ENCODE data around the gene RAG1. TPM values are rescaled to one million over a fixed set of nuclear protein-coding genes. Genes with fewer than 3 reads are reported as not detected.
"Not testable (repeated sequence)": the region's sequence is repeated elsewhere in the genome, so short reads cannot be mapped to it uniquely, and the experiment has no call there.

Gene RAG1
- total RNA-seq = under 1 TPM; 0.14 to 0.34 TPM

- Mint-ChIP-seq H3K27ac (no peak within 1 kb of the TSS), H3K4me3 (no peak within 1 kb of the TSS), H3K36me3 (no peaks in the 10 kb centered on the region), H3K27me3 (peaks cover 62% of the 10 kb centered on the region), H3K4me1 (peaks cover 3% of the 10 kb centered on the region), H3K9me3 (no peaks in the 10 kb centered on the region)
- ATAC-seq (ENCODE audit: low read depth) (no peak), DNase-seq (no peak)
- POLR2A ChIA-PET = no interaction called here
These were observed at the start of gene RAG1 for GRCh38 chr11:36567694-36568093. Gene RAG1 (plus strand): TSS chr11:36568007. CDS start chr11:36573305, 5,298 bp downstream.

GRCh38 chr11:36530840-36531239 lies 37.0 kb upstream of the RAG1 start:
- ATAC-seq (ENCODE audit: low read depth) (no peak), DNase-seq (no peak)
- H3K4me3 Mint-ChIP-seq = no peak overlapping the region
- no peaks in the 10 kb centered on the region for H3K9me3 Mint-ChIP-seq
- no peaks in the 10 kb centered on the region for H3K36me3 Mint-ChIP-seq
- POLR2A ChIA-PET = no interaction called here
- H3K27me3 Mint-ChIP-seq = peaks cover 28% of the 10 kb centered on the region
- H3K4me1 Mint-ChIP-seq = no peaks in the 10 kb centered on the region
- H3K27ac Mint-ChIP-seq = no peak overlapping the region

- POLR2A ChIA-PET = no interaction called here
- Mint-ChIP-seq H3K27ac (no peak overlapping the region), H3K4me1 (no peaks in the 10 kb centered on the region), H3K27me3 (peaks cover 28% of the 10 kb centered on the region), H3K9me3 (no peaks in the 10 kb centered on the region), H3K36me3 (no peaks in the 10 kb centered on the region), H3K4me3 (no peak overlapping the region)
- ATAC-seq (ENCODE audit: low read depth) (no peak), DNase-seq (no peak)
These were observed 34.7 kb upstream of the RAG1 start for GRCh38 chr11:36532941-36533601.

DNA sequence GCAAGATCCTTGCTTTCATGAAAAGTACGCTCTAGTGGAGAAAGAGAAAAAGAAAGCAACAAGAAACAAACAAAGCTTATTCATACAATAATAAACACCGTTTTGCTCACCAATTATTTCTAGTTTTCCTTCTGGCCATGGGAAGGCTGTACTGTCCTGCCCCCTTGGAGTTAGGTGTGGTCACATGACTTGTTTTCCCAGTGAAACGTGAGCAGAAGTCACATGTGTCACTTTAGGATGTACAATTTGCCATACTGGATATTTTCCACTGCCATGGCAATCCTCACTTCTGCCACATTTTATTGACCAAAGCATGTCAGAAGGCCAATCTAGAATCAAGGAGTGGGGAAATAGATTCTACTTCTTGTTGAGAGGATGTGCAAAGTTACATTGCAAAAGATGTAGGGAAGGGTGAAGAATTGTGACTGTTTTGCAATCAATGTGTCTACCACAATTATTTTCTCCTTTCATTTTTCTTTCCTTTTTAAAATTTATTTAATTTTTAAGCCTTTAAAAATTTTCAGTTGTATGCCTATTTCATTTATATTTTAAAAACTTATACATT lies 33.4 kb upstream of the RAG1 start:
- POLR2A ChIA-PET = no interaction called here
- no peak for ATAC-seq (ENCODE audit: low read depth)
- H3K27me3 Mint-ChIP-seq = peaks cover 24% of the 10 kb centered on the region
- no peak for DNase-seq
- no peak overlapping the region for H3K27ac Mint-ChIP-seq
- no peak overlapping the region for H3K4me3 Mint-ChIP-seq
- no peaks in the 10 kb centered on the region for H3K4me1 Mint-ChIP-seq
- no peaks in the 10 kb centered on the region for H3K36me3 Mint-ChIP-seq
- H3K9me3 Mint-ChIP-seq = no peaks in the 10 kb centered on the region

DNA sequence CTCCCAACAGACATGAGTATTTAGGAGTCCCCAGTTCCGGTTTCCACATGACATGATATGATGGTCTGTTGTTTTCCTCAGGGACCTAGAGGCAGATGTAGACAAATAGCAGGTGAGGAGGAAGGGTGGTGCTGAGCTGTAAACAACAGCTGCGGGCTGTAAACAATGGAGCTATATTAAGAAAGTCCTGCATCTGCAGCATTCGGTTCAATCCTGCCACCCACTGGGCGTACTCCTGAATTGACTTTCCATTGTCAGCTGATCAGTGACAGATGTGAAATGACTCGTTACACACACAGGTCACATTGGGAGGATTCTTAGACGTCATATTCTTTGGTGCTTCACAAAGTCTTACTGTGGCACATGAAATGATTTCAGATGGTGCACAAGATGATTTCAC lies 26.8 kb upstream of the RAG1 start:
- POLR2A ChIA-PET = no interaction called here
- DNase-seq (no peak), ATAC-seq (ENCODE audit: low read depth) (no peak)
- no peaks in the 10 kb centered on the region for H3K4me1 Mint-ChIP-seq
- H3K36me3 Mint-ChIP-seq = no peaks in the 10 kb centered on the region
- H3K9me3 Mint-ChIP-seq = no peaks in the 10 kb centered on the region
- H3K4me3 Mint-ChIP-seq = no peak overlapping the region
- no peak overlapping the region for H3K27ac Mint-ChIP-seq
- peaks cover 12% of the 10 kb centered on the region for H3K27me3 Mint-ChIP-seq

DNA sequence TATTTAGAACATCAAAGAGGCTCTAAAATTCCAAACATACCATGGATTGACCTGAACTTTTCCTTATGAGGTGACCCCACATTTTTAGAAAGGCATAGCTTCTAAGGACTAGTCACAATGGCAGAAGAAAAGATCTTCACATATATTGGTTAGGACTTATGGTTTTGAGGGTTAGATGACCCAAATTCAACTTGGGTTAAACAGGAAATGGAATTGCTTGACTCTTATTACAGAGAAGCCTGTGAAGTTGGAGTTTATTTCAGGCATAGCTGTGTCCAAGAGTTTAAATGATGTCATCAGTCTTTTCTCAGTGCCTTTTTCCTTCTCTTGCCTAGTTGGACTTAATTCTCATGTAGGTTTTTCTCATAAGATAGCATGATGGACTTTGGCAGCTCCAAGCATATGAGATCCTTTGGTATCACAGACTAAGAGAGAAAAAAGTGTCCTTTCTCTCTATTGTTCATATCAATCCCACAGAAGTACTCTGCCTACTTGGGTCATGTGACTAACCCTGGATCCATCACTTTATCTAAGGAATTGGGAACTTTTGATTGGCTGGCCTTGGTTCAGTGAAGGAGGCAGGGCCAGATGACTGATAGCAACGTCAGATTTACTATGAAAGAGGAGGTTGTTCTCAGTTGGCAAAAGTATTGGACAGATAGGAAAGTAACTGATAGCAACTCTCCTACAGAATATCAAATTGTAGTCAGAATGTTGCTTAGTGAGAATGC lies 17.3 kb upstream of the RAG1 start:
- Mint-ChIP-seq H3K36me3 (no peaks in the 10 kb centered on the region), H3K4me3 (no peak overlapping the region), H3K27ac (no peak overlapping the region), H3K27me3 (peaks cover 16% of the 10 kb centered on the region), H3K9me3 (no peaks in the 10 kb centered on the region), H3K4me1 (no peaks in the 10 kb centered on the region)
- POLR2A ChIA-PET = no interaction called here
- DNase-seq (no peak), ATAC-seq (ENCODE audit: low read depth) (no peak)

- Mint-ChIP-seq H3K9me3 (peaks cover 12% of the 10 kb centered on the region), H3K4me1 (peaks cover 16% of the 10 kb centered on the region), H3K36me3 (peaks cover 15% of the 10 kb centered on the region)
- H3K27ac Mint-ChIP-seq; ATAC-seq (ENCODE audit: low read depth); DNase-seq; POLR2A ChIA-PET; H3K27me3 Mint-ChIP-seq; H3K4me3 Mint-ChIP-seq: not testable (repeated sequence)
These were observed 10.4 kb upstream of the RAG1 start for GRCh38 chr11:36557390-36557789.

DNA sequence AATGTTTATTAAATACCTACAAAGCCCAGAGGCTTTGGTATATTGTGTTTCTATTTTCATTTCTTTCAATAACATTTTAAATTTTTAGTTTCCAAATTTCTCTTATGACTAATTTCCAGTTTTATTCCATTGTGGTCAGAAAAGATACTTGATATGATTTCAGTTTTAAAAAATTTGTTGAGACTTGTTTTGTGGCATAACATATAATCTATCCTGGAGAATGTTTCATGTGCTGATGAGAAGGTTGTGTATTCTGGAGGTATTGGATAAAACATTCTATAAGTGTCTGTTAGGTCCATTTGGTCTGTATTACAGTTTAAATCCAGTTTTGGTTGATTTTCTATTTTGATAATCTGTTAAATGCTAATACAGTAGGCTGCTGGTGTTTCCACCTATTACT lies 9.8 kb upstream of the RAG1 start:
- Mint-ChIP-seq H3K4me1 (peaks cover 16% of the 10 kb centered on the region), H3K36me3 (peaks cover 15% of the 10 kb centered on the region), H3K27me3 (peaks cover 3% of the 10 kb centered on the region), H3K9me3 (peaks cover 12% of the 10 kb centered on the region), H3K4me3 (peak overlapping the region; percentile 66), H3K27ac (peak overlapping the region; percentile 82)
- ATAC-seq (ENCODE audit: low read depth) = no peak
- POLR2A ChIA-PET = no interaction called here
- no peak for DNase-seq

DNA sequence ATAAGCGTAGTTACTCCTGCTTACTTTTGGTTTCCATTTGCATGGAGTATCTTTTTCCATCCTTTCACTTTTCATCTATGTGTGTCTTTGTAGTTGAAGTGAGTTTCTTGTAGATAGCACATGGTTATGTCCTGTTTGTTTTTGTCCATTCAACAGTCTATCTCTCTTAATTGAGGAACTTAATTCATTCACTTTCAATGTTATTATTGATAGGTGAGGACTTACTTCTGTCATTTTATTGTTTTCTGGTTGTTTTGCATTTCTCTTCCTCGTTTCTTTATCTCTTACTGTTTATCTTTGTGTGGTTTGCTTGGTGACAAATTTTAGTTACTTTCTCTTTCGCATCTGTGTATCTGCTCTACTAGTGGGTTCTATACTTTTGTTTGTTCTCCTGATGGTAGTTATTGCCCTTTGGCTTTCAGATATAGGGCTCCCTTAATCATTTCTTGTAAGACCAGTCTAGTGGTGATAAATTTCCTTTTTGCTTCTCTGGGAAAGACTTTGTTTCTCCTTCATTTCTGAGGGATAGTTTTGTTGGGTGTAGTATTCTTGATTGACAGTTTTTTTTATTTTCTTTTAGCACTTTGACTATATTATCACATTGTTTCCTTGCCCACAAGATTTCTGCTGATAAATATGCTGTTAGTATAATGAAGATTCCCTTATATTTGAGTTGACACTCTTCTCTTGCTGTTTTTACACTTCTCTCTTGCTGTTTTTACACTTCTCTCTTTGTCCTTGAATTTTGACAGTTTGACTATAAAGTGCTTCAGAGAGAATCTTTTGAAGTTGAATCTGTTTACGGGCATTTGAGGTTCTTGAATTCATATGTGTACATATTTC lies 9.0 kb upstream of the RAG1 start:
- Mint-ChIP-seq H3K27me3 (peaks cover 3% of the 10 kb centered on the region), H3K27ac (peak overlapping the region; percentile 82), H3K36me3 (peaks cover 15% of the 10 kb centered on the region), H3K4me3 (peak overlapping the region; percentile 66), H3K9me3 (peaks cover 12% of the 10 kb centered on the region), H3K4me1 (peaks cover 16% of the 10 kb centered on the region)
- DNase-seq (no peak), ATAC-seq (ENCODE audit: low read depth) (peak; percentile 89)
- POLR2A ChIA-PET = no interaction called here

- peaks cover 4% of the 10 kb centered on the region for H3K4me1 Mint-ChIP-seq
- DNase-seq (no peak), ATAC-seq (ENCODE audit: low read depth) (peak; percentile 63)
- peaks cover 7% of the 10 kb centered on the region for H3K36me3 Mint-ChIP-seq
- peak overlapping the region; percentile 56 for H3K4me3 Mint-ChIP-seq
- no peak overlapping the region for H3K27ac Mint-ChIP-seq
- peaks cover 8% of the 10 kb centered on the region for H3K9me3 Mint-ChIP-seq
- POLR2A ChIA-PET = no interaction called here
- H3K27me3 Mint-ChIP-seq = peaks cover 36% of the 10 kb centered on the region
These were observed 3.3 kb upstream of the RAG1 start for GRCh38 chr11:36564376-36565030.

- peaks cover under 1% of the 10 kb centered on the region for H3K36me3 Mint-ChIP-seq
- peaks cover 3% of the 10 kb centered on the region for H3K4me1 Mint-ChIP-seq
- POLR2A ChIA-PET = no interaction called here
- no peak overlapping the region for H3K4me3 Mint-ChIP-seq
- peaks cover 2% of the 10 kb centered on the region for H3K9me3 Mint-ChIP-seq
- ATAC-seq (ENCODE audit: low read depth) = no peak
- no peak overlapping the region for H3K27ac Mint-ChIP-seq
- peaks cover 39% of the 10 kb centered on the region for H3K27me3 Mint-ChIP-seq
- no peak for DNase-seq
These were observed 2.7 kb upstream of the RAG1 start for GRCh38 chr11:36565031-36565610.

GRCh38 chr11:36566407-36567053 lies 1.3 kb upstream of the RAG1 start:
- Mint-ChIP-seq H3K27me3 (peaks cover 52% of the 10 kb centered on the region), H3K4me3 (no peak overlapping the region), H3K27ac (no peak overlapping the region), H3K4me1 (peaks cover 3% of the 10 kb centered on the region), H3K9me3 (no peaks in the 10 kb centered on the region), H3K36me3 (no peaks in the 10 kb centered on the region)
- DNase-seq (no peak), ATAC-seq (ENCODE audit: low read depth) (no peak)
- POLR2A ChIA-PET = no interaction called here

All from activated naive CD8-positive, alpha-beta T cell treated with anti-CD3 and anti-CD28 coated beads, Interleukin-2, amount 10 ng/mL, durations not matched to agents 7 days and 5 days (primary cell).